PC-3 (cell line): Measurements from ENCODE around the gene TMEM123. TPM values are rescaled to one million over a fixed set of nuclear protein-coding genes. Genes with fewer than 3 reads are reported as not detected.

Source experiments
- ATAC-seq: fragments of 200-7000 bp; cut with Tn5 transposase; 2 replicates; pipeline ENCODE4 v1.9.1; 2020; ENCODE audit warnings: mild to moderate bottlenecking, moderate library complexity
- BruUV-seq: library from RNA; stranded (reverse); fragments of 400-500 nt; replicated peaks from 2 replicates; lab custom pipeline; 2021; lab: Mats Ljungman, UMichigan
- CTCF ChIA-PET: fragments of 300-600 bp; sonication (Branson Sonifier 250); formaldehyde crosslinking; loops from one replicate; lab custom pipeline; 2022; ENCODE audit warnings: antibody characterized with exemption; lab: Charles Lee
- POLR2A ChIA-PET: fragments of 300-600 bp; sonication (Branson Sonifier 250); formaldehyde crosslinking; loops from one replicate; lab custom pipeline; 2022; ENCODE audit warnings: antibody characterized with exemption; ENCODE audit not compliant: unreplicated experiment; lab: Charles Lee
- DNase-seq: peaks from one replicate; pipeline ENCODE4 v3.0.0-alpha.2; 2015
- H2AFZ ChIP-seq: fragments of 300-600 bp; sonication (generic); 2 replicates; pipeline ENCODE4 v1.6.0; 2016; ENCODE audit warnings: antibody characterized with exemption, low read length
- H3F3A ChIP-seq: fragments of 300-600 bp; sonication (generic); one replicate; pipeline ENCODE4 v1.6.0; 2017; ENCODE audit warnings: antibody characterized with exemption, low read length, control low read depth, mild to moderate bottlenecking; ENCODE audit not compliant: unreplicated experiment
- H3K27ac ChIP-seq: fragments of 300-600 bp; sonication (generic); 2 replicates; pipeline ENCODE4 v1.5.1; 2016; ENCODE audit warnings: mild to moderate bottlenecking, low read length
- H3K27me3 ChIP-seq: fragments of 300-600 bp; sonication (generic); 2 replicates; pipeline ENCODE4 v1.6.1; 2016; ENCODE audit warnings: low read length, mixed read lengths
- H3K36me3 ChIP-seq: fragments of 300-600 bp; sonication (generic); 2 replicates; pipeline ENCODE4 v1.6.1; 2016; ENCODE audit warnings: low read depth, mixed run types, low read length, mixed read lengths
- H3K4me1 ChIP-seq: fragments of 300-600 bp; sonication (generic); 2 replicates; pipeline ENCODE4 v1.5.1; 2016; ENCODE audit warnings: low read length; ENCODE audit not compliant: insufficient read depth
- H3K4me2 ChIP-seq: fragments of 300-600 bp; sonication (generic); 2 replicates; pipeline ENCODE4 v1.6.0; 2016; ENCODE audit warnings: low read length
- H3K4me3 ChIP-seq: fragments of 300-600 bp; sonication (generic); 2 replicates; pipeline ENCODE4 v1.5.1; 2016; ENCODE audit warnings: mild to moderate bottlenecking, low read length, mixed read lengths
- H3K79me2 ChIP-seq: fragments of 300-600 bp; sonication (generic); 2 replicates; pipeline ENCODE4 v1.6.1; 2017; ENCODE audit warnings: low read length, mixed read lengths
- H3K9ac ChIP-seq: fragments of 300-600 bp; sonication (generic); 2 replicates; pipeline ENCODE4 v1.6.0; 2016; ENCODE audit warnings: mild to moderate bottlenecking, low read length
- H3K9me2 ChIP-seq: fragments of 300-600 bp; sonication (generic); replicated peaks from 2 replicates; pipeline ENCODE4 v1.6.1; 2016; ENCODE audit warnings: mixed run types, low read length, mixed read lengths
- H3K9me3 ChIP-seq: fragments of 300-600 bp; sonication (generic); 2 replicates; pipeline ENCODE4 v1.6.1; 2016; ENCODE audit warnings: low read length, mixed read lengths
- H4K20me1 ChIP-seq: fragments of 300-600 bp; sonication (generic); 2 replicates; pipeline ENCODE4 v1.6.1; 2016; ENCODE audit warnings: low read length, mixed read lengths
- EZH2 ChIP-seq: fragments of 300-600 bp; sonication (generic); IDR thresholded peaks from one replicate; pipeline ENCODE4 v1.6.1; 2017; ENCODE audit warnings: antibody characterized with exemption, mild to moderate bottlenecking, low read length; ENCODE audit not compliant: unreplicated experiment
- EZH2phosphoT487 ChIP-seq: fragments of 300-600 bp; sonication (generic); IDR thresholded peaks from 2 replicates; pipeline ENCODE4 v1.6.1; 2018; ENCODE audit warnings: mild to moderate bottlenecking, antibody characterized with exemption, low read length, borderline replicate concordance
- intact Hi-C: fragments of 100-400 bp; cut with micrococcal nuclease; formaldehyde crosslinking; loops from 2 replicates; pipeline ENCODE4 v1.9.0; 2023
- total RNA-seq: library from RNA; depleted of rRNA; stranded (reverse); fragments of >200 nt; gene quantifications from 2 replicates; pipeline ENCODE4 v1.2.3, GENCODE V29; 2014
- TF ChIP-seq, protein P1 (sequence below): fragments of 300-600 bp; sonication (generic); conservative IDR thresholded peaks from 2 replicates; pipeline ENCODE4 v1.5.1; 2017; ENCODE audit warnings: antibody characterized with exemption, low read depth, mild to moderate bottlenecking, low read length

TMEM123 gene
- total RNA-seq, 1 experiment from 2014 or later: 163 TPM

- H3K27ac ChIP-seq: peak overlapping the region; percentile 72
- no peaks in the 10 kb centered on the region for H4K20me1 ChIP-seq
- H3K4me1 ChIP-seq: peaks cover 46% of the 10 kb centered on the region
- H3K4me3 ChIP-seq: no peak overlapping the region
- DNase-seq (no peak), ATAC-seq (no peak)
- H3K9me2 ChIP-seq: no peaks in the 10 kb centered on the region
- no peaks in the 10 kb centered on the region for H3K9me3 ChIP-seq
- no TSS peak for BruUV-seq
- POLR2A ChIA-PET: no interaction called here
- no peaks in the 10 kb centered on the region for H3K27me3 ChIP-seq
- peaks cover 16% of the 10 kb centered on the region for H3F3A ChIP-seq
- H3K9ac ChIP-seq: no peak overlapping the region
- TF ChIP-seq, protein P1, sequence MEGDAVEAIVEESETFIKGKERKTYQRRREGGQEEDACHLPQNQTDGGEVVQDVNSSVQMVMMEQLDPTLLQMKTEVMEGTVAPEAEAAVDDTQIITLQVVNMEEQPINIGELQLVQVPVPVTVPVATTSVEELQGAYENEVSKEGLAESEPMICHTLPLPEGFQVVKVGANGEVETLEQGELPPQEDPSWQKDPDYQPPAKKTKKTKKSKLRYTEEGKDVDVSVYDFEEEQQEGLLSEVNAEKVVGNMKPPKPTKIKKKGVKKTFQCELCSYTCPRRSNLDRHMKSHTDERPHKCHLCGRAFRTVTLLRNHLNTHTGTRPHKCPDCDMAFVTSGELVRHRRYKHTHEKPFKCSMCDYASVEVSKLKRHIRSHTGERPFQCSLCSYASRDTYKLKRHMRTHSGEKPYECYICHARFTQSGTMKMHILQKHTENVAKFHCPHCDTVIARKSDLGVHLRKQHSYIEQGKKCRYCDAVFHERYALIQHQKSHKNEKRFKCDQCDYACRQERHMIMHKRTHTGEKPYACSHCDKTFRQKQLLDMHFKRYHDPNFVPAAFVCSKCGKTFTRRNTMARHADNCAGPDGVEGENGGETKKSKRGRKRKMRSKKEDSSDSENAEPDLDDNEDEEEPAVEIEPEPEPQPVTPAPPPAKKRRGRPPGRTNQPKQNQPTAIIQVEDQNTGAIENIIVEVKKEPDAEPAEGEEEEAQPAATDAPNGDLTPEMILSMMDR: no peak
- TF ChIP-seq EZH2: no peak
- TF ChIP-seq EZH2phosphoT487: no peak
- intact Hi-C loops: no loop called here
- H3K36me3 ChIP-seq: no peaks in the 10 kb centered on the region
- no peaks in the 10 kb centered on the region for H3K79me2 ChIP-seq
- CTCF ChIA-PET: no interaction called here
- H2AFZ ChIP-seq: no peak overlapping the region; the same call in 1 of the 2 replicates
- H3K4me2 ChIP-seq: peak overlapping the region; percentile 73
Observed at GRCh38 chr11:102470251-102470650, 17.7 kb upstream of the TMEM123 start.

- BruUV-seq: no TSS peak
- TF ChIP-seq EZH2 (no peak), EZH2phosphoT487 (no peak)
- TF ChIP-seq, protein P1: no peak
- Histone ChIP-seq H3K36me3 (no peaks in the 10 kb centered on the region), H3K9ac (peak overlapping the region; percentile 1; the same call in 1 of the 2 replicates), H3K4me1 (peaks cover 46% of the 10 kb centered on the region), H3K9me2 (no peaks in the 10 kb centered on the region), H3K27ac (peak overlapping the region; percentile 72), H3K27me3 (no peaks in the 10 kb centered on the region), H4K20me1 (no peaks in the 10 kb centered on the region), H2AFZ (peak overlapping the region; percentile 54), H3K9me3 (no peaks in the 10 kb centered on the region), H3K79me2 (no peaks in the 10 kb centered on the region), H3K4me3 (peak overlapping the region; percentile 8; the same call in 1 of the 2 replicates), H3F3A (peaks cover 16% of the 10 kb centered on the region), H3K4me2 (peak overlapping the region; percentile 73)
- intact Hi-C loops: loop anchor here (1.0 to 2.0 kb wide), 2 partner anchors 19 to 25 kb away; no protein-coding TSS in a partner anchor
- DNase-seq (peak; percentile 78), ATAC-seq (peak; percentile 76)
- ChIA-PET POLR2A (no interaction called here), CTCF (no interaction called here)
Observed at GRCh38 chr11:102469196-102469821, 16.7 kb upstream of the TMEM123 start.

DNA sequence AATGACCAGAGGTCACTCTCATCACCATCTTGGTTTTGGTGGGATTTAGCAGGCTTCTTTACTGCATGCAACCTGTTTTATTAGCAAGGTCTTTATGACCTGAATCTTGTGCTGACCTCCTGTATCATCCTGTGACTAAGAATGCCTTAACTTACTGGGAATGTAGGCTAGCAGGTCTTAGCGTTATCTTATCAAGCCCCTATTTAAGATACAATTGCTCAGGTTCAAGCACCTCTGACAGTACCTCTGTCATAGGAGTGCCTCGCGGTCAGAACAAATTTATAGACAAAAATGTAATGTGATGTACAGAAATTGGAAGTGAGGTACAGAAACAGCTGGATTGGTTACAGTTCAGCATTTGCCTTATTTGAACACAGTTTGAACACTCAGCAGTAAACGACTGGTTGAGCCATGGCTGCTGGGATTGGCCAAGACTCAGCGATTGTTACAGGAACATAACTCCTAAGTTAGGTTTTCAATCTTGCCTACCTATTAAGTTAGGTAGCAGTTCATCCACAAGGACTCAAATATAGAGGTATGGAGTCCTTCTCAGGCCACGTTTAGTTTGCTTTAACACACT lies 16.1 kb upstream of the TMEM123 start:
- CTCF ChIA-PET: no interaction called here

More for the DNA sequence above, 16.1 kb upstream of the TMEM123 start:
- POLR2A ChIA-PET: no interaction called here
- no peak; the same call in 1 of the 2 replicates for ATAC-seq
- H4K20me1 ChIP-seq: no peaks in the 10 kb centered on the region
- H3K79me2 ChIP-seq: no peaks in the 10 kb centered on the region
- BruUV-seq: no TSS peak
- H3K27ac ChIP-seq: peak overlapping the region; percentile 72
- no peaks in the 10 kb centered on the region for H3K36me3 ChIP-seq
- no peaks in the 10 kb centered on the region for H3K27me3 ChIP-seq
- peaks cover 16% of the 10 kb centered on the region for H3F3A ChIP-seq
- H2AFZ ChIP-seq: peak overlapping the region; percentile 54
- TF ChIP-seq, protein P1: no peak
- TF ChIP-seq EZH2phosphoT487: no peak
- TF ChIP-seq EZH2: no peak
- H3K9ac ChIP-seq: peak overlapping the region; percentile 1; the same call in 1 of the 2 replicates
- intact Hi-C loops: loop anchor here (1.0 to 2.0 kb wide), 2 partner anchors 18 to 26 kb away; no protein-coding TSS in a partner anchor
- H3K9me2 ChIP-seq: no peaks in the 10 kb centered on the region
- H3K4me2 ChIP-seq: peak overlapping the region; percentile 73
- peak overlapping the region; percentile 8; the same call in 1 of the 2 replicates for H3K4me3 ChIP-seq
- no peaks in the 10 kb centered on the region for H3K9me3 ChIP-seq
- DNase-seq: no peak
- peaks cover 46% of the 10 kb centered on the region for H3K4me1 ChIP-seq
